K562 (cell line): ENCODE data around the gene DLGAP1. TPM values are rescaled to one million over a fixed set of nuclear protein-coding genes. Genes with fewer than 3 reads are reported as not detected.
A peak's percentile ranks its signal among the peaks of the same experiment; 100 is the strongest.

Experiments used
- BACH1 ChIP-seq: fragments of 200-800 bp; sonication (Bioruptor generic); IDR thresholded peaks from 2 replicates; pipeline ENCODE4 v1.6.1; 2016; ENCODE audit warnings: missing genetic modification characterization, missing compliant biosample characterization
- E4F1 ChIP-seq: fragments of 250-450 bp; sonication (Bioruptor Pico); IDR thresholded peaks from 2 replicates; pipeline ENCODE4 v1.5.0; 2021; ENCODE audit warnings: mild to moderate bottlenecking, borderline replicate concordance
- FIP1L1 ChIP-seq: fragments of 200-400 bp; formaldehyde crosslinking; IDR thresholded peaks from 2 replicates; pipeline ENCODE4 v1.6.1; 2018; ENCODE audit warnings: mild to moderate bottlenecking, low read depth, low read length; ENCODE audit not compliant: poor library complexity, severe bottlenecking
- GABPA ChIP-seq: fragments of 200-800 bp; sonication (Bioruptor generic); conservative IDR thresholded peaks from 2 replicates; pipeline ENCODE4 v1.6.1; 2016; ENCODE audit warnings: low read depth, missing genetic modification characterization, missing compliant biosample characterization
- PHB ChIP-seq: fragments of 250-450 bp; sonication (Bioruptor Pico); IDR thresholded peaks from 2 replicates; pipeline ENCODE4 v1.5.0; 2021
- YBX1 ChIP-seq: fragments of 450-650 bp; IDR thresholded peaks from 2 replicates; pipeline ENCODE4 v1.7.1; 2016; ENCODE audit warnings: mild to moderate bottlenecking
- YY1 ChIP-seq, 3 experiments: IDR thresholded peaks; 2 replicates each; pipeline ENCODE4 v1.6.1; 2011; ENCODE audit warnings: low read length in 2 of 3, mild to moderate bottlenecking in 2 of 3, moderate library complexity in 2 of 3, borderline replicate concordance in 1 of 3, control low read depth in 1 of 3, low read depth in 1 of 3; ENCODE audit not compliant: insufficient read depth in 3 of 3, insufficient replicate concordance in 2 of 3, control insufficient read depth in 1 of 3, insufficient read length in 1 of 3; ENCODE audit errors: extremely low read depth in 1 of 3
- ZNF274 ChIP-seq: IDR thresholded peaks from 2 replicates; pipeline ENCODE4 v1.6.1; 2011; ENCODE audit warnings: low read depth, mild to moderate bottlenecking, low read length, moderate library complexity, borderline replicate concordance
- ZNF507 ChIP-seq: conservative IDR thresholded peaks from 2 replicates; pipeline ENCODE4 v1.6.1; 2017; ENCODE audit warnings: missing genetic modification characterization, missing compliant biosample characterization
- ZNF707 ChIP-seq: fragments of 250-450 bp; sonication (Bioruptor Pico); conservative IDR thresholded peaks from 2 replicates; pipeline ENCODE4 v1.8.0; 2022; ENCODE audit warnings: inconsistent platforms, mild to moderate bottlenecking, moderate library complexity
- ZNF717 ChIP-seq: fragments of 250-450 bp; sonication (Bioruptor Pico); IDR thresholded peaks from 2 replicates; pipeline ENCODE4 v1.5.0; 2021
- polyA plus RNA-seq, 8 experiments: library from polyadenylated mRNA; depleted of rRNA in 4 of 8; stranded (reverse) in 5 of 8; unstranded in 3 of 8; fragments of >200 nt; fragmentation: Nextera tagmentation in 2 of 8; fragmentation: Illumina TruSeq in 1 of 8; extraction: Ambion mirVana in 2 of 8; extraction: Trizol in 1 of 8; gene quantifications; 2 replicates each; pipeline versions ENCODE4 v1.2.1 to v1.2.3, GENCODE V29; 2011 to 2014; ENCODE audit warnings: inconsistent platforms in 1 of 8, missing spikeins in 1 of 8
- total RNA-seq, 7 experiments: library from RNA; depleted of rRNA in 6 of 7; stranded (reverse); fragments of >200 nt in 6 of 7; fragmentation: Illumina TruSeq in 2 of 7; extraction: Trizol in 2 of 7; gene quantifications; 2 replicates each; pipeline versions ENCODE4 v1.2.1 to v1.2.3, GENCODE V29; 2011 to 2021; ENCODE audit warnings: low replicate concordance in 1 of 7
- TF ChIP-seq, protein P1 (sequence below): IDR thresholded peaks from 2 replicates; pipeline ENCODE4 v1.6.1; 2012; ENCODE audit warnings: low read depth, low read length, improper control_type of control experiment, borderline replicate concordance
- TF ChIP-seq, protein P2 (sequence below): sonication (generic); IDR thresholded peaks from 2 replicates; pipeline ENCODE4 v1.6.1; 2016
- TF ChIP-seq, protein P3 (sequence below): IDR thresholded peaks from 2 replicates; pipeline ENCODE4 v1.6.1; 2011; ENCODE audit warnings: borderline replicate concordance, low read depth, mild to moderate bottlenecking, moderate library complexity, low read length; ENCODE audit not compliant: insufficient read depth, poor library complexity, severe bottlenecking

DLGAP1 gene
- total and polyA plus RNA-seq, 9 of the 15 experiments (the other 6 are each of a cell fraction or from before 2014, with no cell fraction given): 0.04 to 0.22 (median 0.08) TPM

DNA sequence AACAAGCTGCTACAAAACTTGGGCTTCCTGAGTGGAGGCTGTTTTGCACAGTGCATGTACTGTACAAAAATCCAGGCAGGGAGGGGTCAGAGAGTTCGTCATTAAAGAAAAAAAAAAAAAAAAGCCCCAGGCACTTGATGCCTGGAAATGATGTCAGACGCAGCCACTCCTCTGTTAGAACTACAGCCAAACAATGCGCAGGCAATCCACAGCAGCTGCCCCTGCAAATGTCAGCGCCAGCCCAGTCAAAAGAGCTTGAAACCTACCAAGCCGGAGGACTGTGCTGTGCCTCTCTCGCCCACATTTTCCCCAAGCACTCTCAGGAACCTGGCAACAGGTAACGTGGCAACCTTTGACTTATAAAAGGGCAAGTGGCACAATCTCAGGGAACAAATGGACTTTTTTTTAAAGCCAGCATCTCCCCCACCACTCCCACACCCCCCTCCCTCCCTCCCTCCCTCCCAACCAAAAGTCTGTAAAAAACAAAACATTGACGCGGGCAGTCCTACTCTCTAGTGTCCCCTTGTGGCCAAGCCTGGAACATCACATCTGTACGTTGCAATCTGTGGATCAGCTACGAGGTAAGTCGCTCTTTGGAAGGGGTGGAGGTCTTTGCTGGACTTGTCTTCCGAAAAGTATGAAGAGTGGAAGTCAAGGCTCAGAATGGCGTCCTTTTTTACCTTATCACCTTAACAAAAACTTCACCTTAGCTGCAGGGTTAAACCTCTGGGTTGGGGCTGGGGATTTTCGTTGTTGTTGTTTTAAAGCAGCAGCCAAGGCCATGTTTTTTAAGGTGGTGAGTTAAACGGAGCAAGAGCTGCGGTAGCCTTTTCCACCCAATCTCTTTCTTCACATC is 861.0 kb downstream of the DLGAP1 start (continued):
- TF ChIP-seq E4F1 (CRISPR knock-in tag) (peak; percentile 42; the same call in 1 of the 2 replicates), PHB (CRISPR knock-in tag) (0 out of 2 replicates have a peak, but pooled peaks have one; percentile 21), ZNF274 (no peak), ZNF717 (CRISPR knock-in tag) (no peak), ZNF707 (CRISPR knock-in tag) (no peak), GABPA (no peak), YY1 (IDR thresholded peaks at IDR 0.05; ENCODE audit: borderline replicate concordance in 1 of 3, control insufficient read depth in 1 of 3, extremely low read depth in 1 of 3, insufficient read depth in 3 of 3, insufficient read length in 1 of 3, insufficient replicate concordance in 2 of 3, low read depth in 1 of 3, low read length in 2 of 3) (peak in 1 of 3 experiments; percentile 69), ZNF507 (tag) (no peak), YBX1 (no peak), BACH1 (tag) (peak; percentile 63), FIP1L1 (no peak)
- TF ChIP-seq, protein P1, sequence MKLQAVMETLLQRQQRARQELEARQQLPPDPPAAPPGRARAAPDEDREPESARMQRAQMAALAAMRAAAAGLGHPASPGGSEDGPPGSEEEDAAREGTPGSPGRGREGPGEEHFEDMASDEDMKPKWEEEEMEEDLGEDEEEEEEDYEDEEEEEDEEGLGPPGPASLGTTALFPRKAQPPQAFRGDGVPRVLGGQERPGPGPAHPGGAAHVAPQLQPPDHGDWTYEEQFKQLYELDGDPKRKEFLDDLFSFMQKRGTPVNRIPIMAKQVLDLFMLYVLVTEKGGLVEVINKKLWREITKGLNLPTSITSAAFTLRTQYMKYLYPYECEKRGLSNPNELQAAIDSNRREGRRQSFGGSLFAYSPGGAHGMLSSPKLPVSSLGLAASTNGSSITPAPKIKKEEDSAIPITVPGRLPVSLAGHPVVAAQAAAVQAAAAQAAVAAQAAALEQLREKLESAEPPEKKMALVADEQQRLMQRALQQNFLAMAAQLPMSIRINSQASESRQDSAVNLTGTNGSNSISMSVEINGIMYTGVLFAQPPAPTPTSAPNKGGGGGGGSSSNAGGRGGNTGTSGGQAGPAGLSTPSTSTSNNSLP: peak; percentile 61; the same call in 1 of the 2 replicates
- TF ChIP-seq, protein P2, sequence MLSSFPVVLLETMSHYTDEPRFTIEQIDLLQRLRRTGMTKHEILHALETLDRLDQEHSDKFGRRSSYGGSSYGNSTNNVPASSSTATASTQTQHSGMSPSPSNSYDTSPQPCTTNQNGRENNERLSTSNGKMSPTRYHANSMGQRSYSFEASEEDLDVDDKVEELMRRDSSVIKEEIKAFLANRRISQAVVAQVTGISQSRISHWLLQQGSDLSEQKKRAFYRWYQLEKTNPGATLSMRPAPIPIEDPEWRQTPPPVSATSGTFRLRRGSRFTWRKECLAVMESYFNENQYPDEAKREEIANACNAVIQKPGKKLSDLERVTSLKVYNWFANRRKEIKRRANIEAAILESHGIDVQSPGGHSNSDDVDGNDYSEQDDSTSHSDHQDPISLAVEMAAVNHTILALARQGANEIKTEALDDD: no peak
- TF ChIP-seq, protein P3, sequence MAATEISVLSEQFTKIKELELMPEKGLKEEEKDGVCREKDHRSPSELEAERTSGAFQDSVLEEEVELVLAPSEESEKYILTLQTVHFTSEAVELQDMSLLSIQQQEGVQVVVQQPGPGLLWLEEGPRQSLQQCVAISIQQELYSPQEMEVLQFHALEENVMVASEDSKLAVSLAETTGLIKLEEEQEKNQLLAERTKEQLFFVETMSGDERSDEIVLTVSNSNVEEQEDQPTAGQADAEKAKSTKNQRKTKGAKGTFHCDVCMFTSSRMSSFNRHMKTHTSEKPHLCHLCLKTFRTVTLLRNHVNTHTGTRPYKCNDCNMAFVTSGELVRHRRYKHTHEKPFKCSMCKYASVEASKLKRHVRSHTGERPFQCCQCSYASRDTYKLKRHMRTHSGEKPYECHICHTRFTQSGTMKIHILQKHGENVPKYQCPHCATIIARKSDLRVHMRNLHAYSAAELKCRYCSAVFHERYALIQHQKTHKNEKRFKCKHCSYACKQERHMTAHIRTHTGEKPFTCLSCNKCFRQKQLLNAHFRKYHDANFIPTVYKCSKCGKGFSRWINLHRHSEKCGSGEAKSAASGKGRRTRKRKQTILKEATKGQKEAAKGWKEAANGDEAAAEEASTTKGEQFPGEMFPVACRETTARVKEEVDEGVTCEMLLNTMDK: peak; percentile 86
